H9 (cell line): ENCODE measurements around the gene PDZRN4. TPM values are rescaled to one million over a fixed set of nuclear protein-coding genes. Genes with fewer than 3 reads are reported as not detected.

Experiments used
- DNase-seq: peaks from one replicate; pipeline ENCODE4 v3.0.0-alpha.2; 2017
- H2AFZ ChIP-seq: one replicate; pipeline ENCODE4 v1.6.1; 2013; ENCODE audit warnings: mild to moderate bottlenecking, low read length, control low read depth, moderate library complexity
- H2AK5ac ChIP-seq: 2 replicates; pipeline ENCODE4 v1.6.1; 2013; ENCODE audit warnings: low read length, control low read depth, mixed read lengths; ENCODE audit not compliant: insufficient read length
- H2BK120ac ChIP-seq: one replicate; pipeline ENCODE4 v1.6.1; 2013; ENCODE audit warnings: low read depth, mild to moderate bottlenecking, low read length, control low read depth, inconsistent platforms; ENCODE audit not compliant: poor library complexity, severe bottlenecking
- H2BK12ac ChIP-seq: 2 replicates; pipeline ENCODE4 v1.6.1; 2013; ENCODE audit warnings: low read length, control low read depth, mixed read lengths, low read depth; ENCODE audit not compliant: insufficient read length
- H2BK15ac ChIP-seq: 2 replicates; pipeline ENCODE4 v1.6.1; 2013; ENCODE audit warnings: low read depth, low read length, control low read depth
- H2BK20ac ChIP-seq: one replicate; pipeline ENCODE4 v1.6.1; 2013; ENCODE audit warnings: low read depth, mild to moderate bottlenecking, low read length, control low read depth, inconsistent platforms; ENCODE audit not compliant: poor library complexity, severe bottlenecking
- H2BK5ac ChIP-seq: 2 replicates; pipeline ENCODE4 v1.6.1; 2013; ENCODE audit warnings: low read length, control low read depth, mixed read lengths; ENCODE audit not compliant: insufficient read length
- H3K14ac ChIP-seq: 2 replicates; pipeline ENCODE4 v1.6.1; 2013; ENCODE audit warnings: low read length, control low read depth; ENCODE audit not compliant: insufficient read depth
- H3K18ac ChIP-seq: 2 replicates; pipeline ENCODE4 v1.6.1; 2013; ENCODE audit warnings: low read depth, mild to moderate bottlenecking, mixed read lengths, low read length, control low read depth; ENCODE audit not compliant: insufficient read length
- H3K23ac ChIP-seq: 2 replicates; pipeline ENCODE4 v1.6.1; 2013; ENCODE audit warnings: low read length, control low read depth, mixed read lengths, low read depth; ENCODE audit not compliant: insufficient read length
- H3K23me2 ChIP-seq: 2 replicates; pipeline ENCODE4 v1.6.1; 2013; ENCODE audit warnings: low read depth, mild to moderate bottlenecking, mixed read lengths, low read length, control low read depth; ENCODE audit not compliant: insufficient read length, poor library complexity, severe bottlenecking
- H3K27ac ChIP-seq: 2 replicates; pipeline ENCODE4 v1.5.1; 2013; ENCODE audit warnings: low read length, control low read depth, mixed read lengths, low read depth; ENCODE audit not compliant: insufficient read length
- H3K27me3 ChIP-seq: 2 replicates; pipeline ENCODE4 v1.6.1; 2013; ENCODE audit warnings: low read length, control low read depth, inconsistent platforms; ENCODE audit not compliant: insufficient read depth
- H3K4ac ChIP-seq: 2 replicates; pipeline ENCODE4 v1.6.1; 2013; ENCODE audit warnings: low read depth, mild to moderate bottlenecking, control low read depth, inconsistent platforms, low read length, moderate library complexity
- H3K4me1 ChIP-seq: 2 replicates; pipeline ENCODE4 v1.6.1; 2013; ENCODE audit warnings: low read length, control low read depth, inconsistent platforms; ENCODE audit not compliant: insufficient read depth
- H3K4me2 ChIP-seq: 2 replicates; pipeline ENCODE4 v1.6.1; 2013; ENCODE audit warnings: low read length, control low read depth, mixed read lengths; ENCODE audit not compliant: insufficient read length, insufficient read depth
- H3K56ac ChIP-seq: 2 replicates; pipeline ENCODE4 v1.6.1; 2013; ENCODE audit warnings: low read depth, mild to moderate bottlenecking, mixed read lengths, low read length, control low read depth; ENCODE audit not compliant: insufficient read length
- H3K79me1 ChIP-seq: 2 replicates; pipeline ENCODE4 v1.6.1; 2013; ENCODE audit warnings: low read depth, mild to moderate bottlenecking, moderate library complexity, low read length, control low read depth, inconsistent platforms; ENCODE audit not compliant: insufficient read depth, poor library complexity, severe bottlenecking
- H3K79me2 ChIP-seq: 2 replicates; pipeline ENCODE4 v1.6.1; 2013; ENCODE audit warnings: low read length, control low read depth, inconsistent platforms; ENCODE audit not compliant: insufficient read depth
- H3K9ac ChIP-seq: 2 replicates; pipeline ENCODE4 v1.6.1; 2013; ENCODE audit warnings: low read length, control low read depth, mixed read lengths; ENCODE audit not compliant: insufficient read length; ENCODE audit errors: extremely low read depth
- H3K9me3 ChIP-seq: one replicate; pipeline ENCODE4 v1.6.1; 2013; ENCODE audit warnings: low read depth, low read length, inconsistent platforms; ENCODE audit not compliant: control insufficient read depth
- H3T11ph ChIP-seq: one replicate; pipeline ENCODE4 v1.6.1; 2013; ENCODE audit warnings: mild to moderate bottlenecking, low read length, control low read depth, inconsistent platforms
- H4K20me1 ChIP-seq: one replicate; pipeline ENCODE4 v1.6.1; 2013; ENCODE audit not compliant: control insufficient read depth, insufficient read length, insufficient read depth
- H4K5ac ChIP-seq: 2 replicates; pipeline ENCODE4 v1.6.1; 2013; ENCODE audit warnings: low read depth, mild to moderate bottlenecking, mixed read lengths, low read length, control low read depth; ENCODE audit not compliant: insufficient read length
- H4K8ac ChIP-seq: replicated peaks from 2 replicates; pipeline ENCODE4 v1.6.1; 2013; ENCODE audit warnings: low read length, control low read depth, mixed read lengths, low read depth; ENCODE audit not compliant: insufficient read length
- H4K91ac ChIP-seq: 2 replicates; pipeline ENCODE4 v1.6.1; 2013; ENCODE audit warnings: low read depth, mild to moderate bottlenecking, moderate library complexity, mixed read lengths, low read length, control low read depth; ENCODE audit not compliant: insufficient read length
- H3K27ac Mint-ChIP-seq, 3 experiments: 2 replicates in 2 of 3; 3 replicates in 1 of 3; pipeline ENCODE4 v1.8.0; 2020 to 2021; ENCODE audit warnings: mixed read lengths in 3 of 3, mild to moderate bottlenecking in 1 of 3, moderate library complexity in 1 of 3
- H3K27me3 Mint-ChIP-seq: 2 replicates; pipeline ENCODE4 v1.8.0; 2021; ENCODE audit warnings: low read depth, mild to moderate bottlenecking, moderate library complexity, mixed read lengths
- H3K36me3 Mint-ChIP-seq, 3 experiments: 2 replicates in 2 of 3; 3 replicates in 1 of 3; pipeline ENCODE4 v1.8.0; 2020 to 2021; ENCODE audit warnings: low read depth in 3 of 3, mixed read lengths in 3 of 3; ENCODE audit not compliant: insufficient read depth in 1 of 3
- H3K4me1 Mint-ChIP-seq, 2 experiments: 2 replicates each; pipeline ENCODE4 v1.8.0; 2020; ENCODE audit warnings: mixed read lengths in 2 of 2
- H3K4me3 Mint-ChIP-seq, 2 experiments: 2 replicates in 1 of 2; 3 replicates in 1 of 2; pipeline ENCODE4 v1.8.0; 2020 to 2021; ENCODE audit warnings: mild to moderate bottlenecking in 2 of 2, mixed read lengths in 2 of 2, moderate library complexity in 1 of 2
- H3K9me3 Mint-ChIP-seq, 2 experiments: 2 replicates in 1 of 2; 3 replicates in 1 of 2; pipeline ENCODE4 v1.8.0; 2020; ENCODE audit warnings: mild to moderate bottlenecking in 2 of 2, mixed read lengths in 2 of 2, moderate library complexity in 1 of 2
- CTCF ChIP-seq: fragments of 200-600 bp; sonication (generic); conservative IDR thresholded peaks from 3 replicates; pipeline ENCODE4 v1.8.0; 2021; ENCODE audit warnings: antibody characterized with exemption, mild to moderate bottlenecking
- WGBS: extraction: QIAGEN DNeasy Blood & Tissue Kit; methylation state at CpG from one replicate; pipeline ENCODE4 v1.1.7; 2013; ENCODE audit warnings: missing lambda C conversion rate, low lambda C conversion rate, mixed read lengths; ENCODE audit not compliant: insufficient read length; ENCODE audit errors: extremely low coverage; 5-methylcytosine and 5-hydroxymethylcytosine counted together
- total RNA-seq: library from RNA; stranded (reverse); gene quantifications from 2 replicates; pipeline ENCODE4 v1.2.1, GENCODE V29; 2021

Gene PDZRN4
- total RNA-seq, 1 experiment from 2014 or later = not detected

GRCh38 chr12:41443690-41444089 lies 255.6 kb downstream of the PDZRN4 start:
- no peak overlapping the region for H2BK15ac ChIP-seq
- no peaks in the 10 kb centered on the region for H3K79me1 ChIP-seq
- no peaks in the 10 kb centered on the region for H3K9me3 Mint-ChIP-seq
- H3K18ac ChIP-seq = no peak overlapping the region
- H2BK120ac ChIP-seq = no peak overlapping the region
- H3K27ac Mint-ChIP-seq = no peak overlapping the region
- H3K4ac ChIP-seq = no peak overlapping the region
- H2AFZ ChIP-seq = no peak overlapping the region
- H3K9ac ChIP-seq = no peak overlapping the region
- no peak overlapping the region for H3K56ac ChIP-seq
- no peak overlapping the region for H2BK5ac ChIP-seq
- no peaks in the 10 kb centered on the region for H4K20me1 ChIP-seq
- H3K36me3 Mint-ChIP-seq = no peaks in the 10 kb centered on the region
- H4K5ac ChIP-seq = no peak overlapping the region
- H3K27ac ChIP-seq = no peak overlapping the region
- H3K4me1 ChIP-seq = no peaks in the 10 kb centered on the region
- H4K91ac ChIP-seq = no peak overlapping the region
- TF ChIP-seq CTCF = no peak
- H3T11ph ChIP-seq = no peak overlapping the region
- DNase-seq = no peak
- no peaks in the 10 kb centered on the region for H3K27me3 Mint-ChIP-seq
- no peak overlapping the region for H3K23ac ChIP-seq
- H3K14ac ChIP-seq = no peak overlapping the region
- no peak overlapping the region for H3K4me3 Mint-ChIP-seq
- no peak overlapping the region for H3K4me2 ChIP-seq
- H2AK5ac ChIP-seq = no peak overlapping the region
- H3K23me2 ChIP-seq = no peaks in the 10 kb centered on the region
- no peak overlapping the region for H2BK12ac ChIP-seq
- H4K8ac ChIP-seq = no peak overlapping the region
- H3K79me2 ChIP-seq = no peaks in the 10 kb centered on the region
- H2BK20ac ChIP-seq = no peak overlapping the region
- no CpG with 5 or more reads among the region's 2 CpGs for WGBS
- peaks cover 10 to 13% of the 10 kb centered on the region in 2 experiments for H3K4me1 Mint-ChIP-seq
- H3K9me3 ChIP-seq = no peaks in the 10 kb centered on the region
- H3K27me3 ChIP-seq = no peaks in the 10 kb centered on the region
